HG03442 (cell line): ENCODE results near the gene FRMD4A.
A peak's percentile ranks its signal among the peaks of the same experiment; 100 is the strongest.
"Not testable (repeated sequence)": the region's sequence is repeated elsewhere in the genome, so short reads cannot be mapped to it uniquely, and the experiment has no call there.

ENCODE experiments used
- ATAC-seq: cut with Tn5 transposase; IDR thresholded peaks from one replicate; pipeline ENCODE4 v1.9.1; 2021; ENCODE audit warnings: mild to moderate bottlenecking, moderate library complexity; ENCODE audit not compliant: unreplicated experiment

FRMD4A gene

GRCh38 chr10:13715596-13715995 is 615.1 kb downstream of the FRMD4A start:
- not testable (repeated sequence) for ATAC-seq

DNA sequence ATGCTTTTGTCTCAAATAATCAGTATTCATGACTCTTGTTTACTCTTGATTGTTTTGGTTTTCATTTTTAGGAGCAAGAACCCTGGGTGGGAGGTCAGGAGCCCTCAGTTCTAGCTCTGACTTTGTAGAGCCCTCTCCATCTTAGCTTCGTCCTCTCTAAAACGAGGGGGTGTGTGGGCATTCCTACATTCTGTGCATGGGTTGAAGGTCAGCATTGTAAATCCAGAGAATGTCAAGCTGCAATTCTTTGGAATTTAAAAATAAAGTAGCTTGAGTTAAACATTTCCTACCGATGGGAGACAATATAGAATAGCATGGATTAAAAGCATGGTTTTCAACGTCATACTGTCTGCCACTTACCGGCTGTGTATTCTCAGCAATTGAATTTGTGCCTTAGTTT is 615.6 kb downstream of the FRMD4A start:
- no peak for ATAC-seq

DNA sequence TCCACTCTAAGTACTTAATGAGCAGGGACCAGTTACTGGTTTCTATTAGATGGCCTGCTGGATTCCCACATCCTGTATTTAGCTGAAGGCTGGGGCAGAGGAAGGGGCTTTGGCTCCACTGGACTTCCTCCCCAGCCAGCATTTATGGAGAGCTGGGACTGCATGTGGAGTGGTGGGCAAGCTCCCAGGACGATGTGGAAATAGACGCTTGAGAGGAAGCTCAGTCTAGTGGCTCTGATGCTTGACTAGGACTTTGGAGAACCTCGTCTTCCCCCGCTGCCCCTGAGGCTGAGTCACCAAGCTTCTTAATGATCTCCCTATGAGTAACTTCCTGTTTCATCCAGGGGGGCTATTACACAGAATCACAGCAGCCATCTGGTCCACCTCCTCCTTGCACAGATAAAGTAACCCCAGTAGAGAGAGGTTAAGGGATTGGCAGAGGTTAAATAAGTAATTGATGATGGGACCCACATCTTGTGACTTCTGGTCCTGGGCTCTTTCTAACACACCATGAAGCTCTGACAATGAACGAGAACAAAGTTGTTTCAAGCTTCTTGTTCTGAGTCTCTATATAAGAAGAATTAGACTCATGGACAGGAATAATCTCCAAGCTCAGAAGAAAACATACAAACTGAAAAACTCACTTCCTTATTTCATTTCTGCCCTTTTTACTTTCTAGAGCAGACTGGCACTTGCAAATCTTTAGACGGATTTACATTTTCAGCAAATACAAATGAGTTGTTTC is 617.7 kb downstream of the FRMD4A start:
- ATAC-seq, result peak; percentile 86

DNA sequence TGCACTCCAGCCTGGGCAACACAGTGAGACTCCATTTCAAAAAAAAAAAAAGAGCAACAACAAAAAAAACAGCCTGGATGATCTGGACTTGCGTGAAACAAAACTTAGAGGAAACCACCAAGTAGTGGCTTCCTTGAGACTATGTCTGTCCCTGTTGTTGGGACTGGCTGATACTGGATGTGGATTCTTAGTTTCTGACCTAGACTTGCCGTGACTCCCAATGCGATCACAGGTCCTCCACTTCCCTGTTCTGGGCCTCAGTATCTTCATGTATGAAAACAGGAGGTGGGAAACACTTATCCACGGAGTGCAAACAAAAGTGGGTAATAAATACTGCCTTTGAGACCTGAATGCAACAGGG is 618.3 kb downstream of the FRMD4A start:
- no peak for ATAC-seq

GRCh38 chr10:13711291-13711690 is 619.4 kb downstream of the FRMD4A start:
- ATAC-seq, result no peak

DNA sequence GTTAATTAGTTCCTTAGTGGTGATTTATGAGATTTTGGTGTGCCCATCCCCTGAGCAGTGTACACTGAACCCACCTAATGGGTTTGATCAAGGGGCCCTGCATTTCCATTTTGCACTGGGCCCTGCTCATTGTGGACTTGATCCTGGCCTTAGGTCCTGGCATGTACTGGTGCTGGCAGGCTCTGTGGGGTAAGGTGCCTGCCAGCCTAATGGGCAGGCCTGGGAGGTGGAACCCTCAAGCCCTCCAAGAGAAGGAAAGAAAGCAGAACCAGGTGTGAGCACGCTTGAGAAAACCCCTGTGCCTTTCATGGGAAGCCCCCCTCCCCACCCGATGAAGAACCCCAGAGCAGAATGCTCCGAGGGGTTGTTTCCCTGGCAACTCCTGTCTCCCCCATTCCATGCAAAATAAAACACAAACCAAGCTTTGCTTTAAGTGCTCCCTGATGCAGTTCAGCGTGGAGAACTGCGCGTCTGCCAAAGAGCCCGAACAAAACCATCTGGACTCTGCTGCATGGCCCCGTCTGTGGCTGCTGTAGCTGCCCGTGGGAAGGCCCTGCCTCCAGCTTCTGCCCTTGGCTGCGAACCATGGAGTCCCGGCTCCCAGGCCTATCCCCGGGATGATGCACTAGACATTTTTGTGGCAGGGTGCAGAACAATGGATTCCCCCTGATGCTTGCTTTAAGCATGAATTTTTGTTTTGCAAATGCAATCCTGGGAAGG is 620.6 kb downstream of the FRMD4A start:
- ATAC-seq, result no peak

DNA sequence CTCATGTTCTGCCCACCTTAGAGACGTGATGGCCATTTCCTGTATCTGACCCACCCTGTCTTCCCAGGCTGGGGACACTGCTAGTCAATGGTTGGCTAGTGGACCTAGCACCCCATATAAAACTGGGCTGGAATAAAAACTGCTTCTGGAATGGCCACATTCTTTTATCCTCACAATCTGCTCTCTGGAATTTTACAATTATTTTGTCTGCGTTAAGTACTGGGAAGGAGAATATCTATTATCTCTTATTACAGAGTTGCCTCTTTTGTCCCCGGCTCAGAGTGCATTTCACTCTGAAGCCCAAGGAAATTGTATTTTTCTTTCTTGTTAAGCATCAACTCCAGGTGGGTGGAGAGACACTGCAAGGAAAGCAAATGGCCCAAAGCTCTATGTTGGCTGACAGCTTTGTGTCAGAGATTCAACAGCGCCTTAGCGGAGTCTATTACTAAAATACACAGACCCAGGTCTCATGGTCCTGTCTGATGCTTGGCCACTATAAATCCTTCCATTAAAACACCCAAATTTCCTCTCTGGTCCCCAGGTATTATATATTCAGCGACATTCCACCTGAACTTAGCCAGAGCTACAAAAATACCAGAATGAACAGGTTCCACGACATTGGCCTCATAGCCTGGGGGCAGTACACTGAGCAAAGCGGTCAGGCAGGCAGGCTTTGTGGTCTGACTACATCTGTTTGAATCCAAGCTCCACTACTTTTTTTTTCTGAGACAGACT is 622.3 kb downstream of the FRMD4A start:
- no peak for ATAC-seq

DNA sequence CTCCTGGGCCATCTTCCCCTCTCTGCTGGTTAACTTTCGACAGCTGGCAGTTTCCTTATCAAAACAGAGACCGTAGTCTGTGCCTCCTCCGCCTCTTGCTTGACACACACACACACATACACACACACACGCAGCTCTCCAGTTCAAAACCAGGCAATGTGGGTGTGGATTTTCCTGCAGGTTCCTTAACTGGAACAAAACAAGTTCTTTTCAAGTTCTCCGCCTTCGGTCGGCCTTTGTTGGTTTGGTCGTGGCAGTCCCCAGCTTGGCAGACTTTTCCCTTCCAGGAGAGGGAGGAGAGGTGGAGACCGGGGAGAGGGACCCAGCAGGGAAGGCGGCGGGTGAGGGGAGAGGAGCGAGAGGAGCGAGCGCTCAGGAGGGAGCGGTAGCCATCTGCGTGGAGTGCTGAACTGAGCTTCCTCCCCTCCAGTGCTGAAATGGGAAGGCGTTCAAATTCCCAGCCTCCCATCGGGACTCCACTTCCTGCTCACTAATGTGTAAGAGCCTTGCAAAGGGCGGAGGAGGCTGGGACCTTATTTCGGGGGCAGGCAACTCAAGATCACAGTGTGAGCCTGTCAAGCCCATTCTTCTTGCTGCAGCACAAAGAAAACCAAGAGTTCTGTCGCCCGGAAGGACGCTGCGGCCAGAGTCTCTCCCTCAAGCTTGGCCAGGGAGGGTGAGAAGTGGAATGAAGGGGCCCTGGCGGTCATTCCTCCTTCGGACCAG is 623.4 kb downstream of the FRMD4A start:
- peak; percentile 35 for ATAC-seq

DNA sequence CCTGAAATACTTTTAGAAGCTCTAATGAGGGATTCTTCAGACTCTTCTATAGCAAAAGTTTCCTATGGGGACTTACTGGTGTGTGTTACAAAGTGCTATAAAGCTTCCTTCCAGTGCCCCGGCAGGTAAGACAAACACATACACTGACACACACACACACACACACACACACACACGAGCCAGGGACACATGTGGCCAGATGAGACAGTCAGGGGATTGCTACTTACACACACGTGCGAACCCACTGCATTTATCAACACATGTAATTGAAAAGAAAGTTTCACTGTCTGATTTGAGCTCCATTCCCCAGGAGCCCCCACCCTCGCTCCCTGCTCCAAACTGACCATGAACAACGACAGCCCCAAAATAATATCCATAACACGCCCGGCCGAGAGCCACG is 624.1 kb downstream of the FRMD4A start:
- no peak for ATAC-seq

DNA sequence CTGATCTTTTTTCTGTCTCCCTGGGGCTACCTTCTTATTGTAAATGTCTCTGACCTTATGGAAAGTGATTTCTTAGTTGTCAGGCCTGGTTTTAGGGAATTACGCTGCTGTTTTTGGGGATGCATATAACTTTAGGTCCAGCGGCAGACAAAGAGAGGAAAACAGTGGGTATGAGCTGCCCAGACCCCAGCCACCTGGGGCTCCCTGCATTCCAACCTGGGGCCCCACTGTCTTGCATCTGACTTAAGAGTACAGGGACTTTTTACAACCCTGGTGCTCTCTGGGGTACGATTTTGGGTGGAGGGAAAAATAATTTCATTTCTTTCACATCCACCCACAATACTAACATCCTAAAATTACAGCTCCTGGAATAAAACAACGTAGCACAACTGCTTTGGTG is 624.5 kb downstream of the FRMD4A start:
- ATAC-seq, result no peak

DNA sequence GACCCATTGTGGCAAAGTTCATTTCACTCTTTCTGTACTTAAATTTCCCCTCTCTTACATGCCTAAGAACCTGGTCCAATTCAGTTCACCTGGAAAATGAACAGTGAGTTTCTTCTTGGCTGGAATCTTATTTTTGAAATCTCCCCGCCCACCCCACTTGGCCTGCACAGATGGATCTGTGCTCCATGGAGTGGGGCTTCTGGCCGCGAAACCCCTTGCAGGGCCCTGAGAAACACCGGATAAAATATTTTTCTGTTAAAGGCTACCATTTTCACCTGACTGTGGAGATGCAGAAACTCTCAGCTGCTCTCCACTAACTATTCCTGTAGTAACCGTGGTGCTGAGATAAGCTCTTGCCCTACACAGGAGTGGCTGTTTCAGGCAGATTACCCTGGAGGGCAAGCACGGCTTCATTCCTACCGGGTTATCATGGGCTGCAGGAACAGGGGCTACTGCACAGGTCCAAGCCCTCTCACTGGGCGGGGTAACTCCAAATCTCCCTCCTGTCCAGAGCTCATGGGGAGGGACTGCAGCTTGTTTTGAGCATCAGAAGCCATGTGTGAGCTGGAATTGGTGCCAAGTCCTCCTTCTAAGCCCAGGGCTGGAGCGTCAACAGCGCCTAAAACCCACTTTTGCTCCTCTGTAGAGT is 625.1 kb downstream of the FRMD4A start:
- ATAC-seq, result no peak

GRCh38 chr10:13704964-13705363 is 625.8 kb downstream of the FRMD4A start:
- ATAC-seq, result no peak

GRCh38 chr10:13703997-13704536 is 626.7 kb downstream of the FRMD4A start:
- no peak for ATAC-seq

DNA sequence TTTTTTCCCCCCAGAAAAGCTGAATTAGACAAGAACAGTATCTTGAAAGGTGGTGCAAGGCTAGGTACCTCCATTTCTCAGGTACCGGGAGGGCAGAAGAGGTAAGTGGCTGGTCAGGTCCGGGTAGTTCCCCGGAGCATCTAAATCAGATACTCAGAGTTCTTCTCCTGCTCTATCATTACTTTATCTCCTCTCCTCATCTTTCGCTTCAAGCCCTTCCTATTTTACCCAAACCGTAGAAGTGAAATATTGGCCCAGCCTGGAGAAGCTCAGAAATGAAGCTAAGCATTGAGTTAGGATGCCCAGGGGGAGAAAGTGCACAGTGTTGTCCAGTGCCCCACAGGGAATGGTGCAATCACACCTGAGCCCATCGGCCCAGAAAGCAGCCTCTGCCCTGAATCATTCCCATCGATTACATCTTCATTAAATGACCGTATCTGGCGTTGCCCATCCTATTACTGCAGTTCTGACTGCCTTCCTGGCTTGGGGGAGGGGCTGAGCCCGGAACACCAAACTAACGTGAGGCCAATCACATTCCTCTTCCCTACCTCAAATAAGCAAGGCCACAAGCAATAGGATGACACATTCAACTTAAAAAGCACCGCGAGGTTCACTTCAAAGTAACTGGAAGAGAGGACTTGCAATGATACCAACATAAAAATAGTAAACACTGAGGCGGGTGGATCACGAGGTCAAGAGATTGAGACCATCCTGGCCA is 627.5 kb downstream of the FRMD4A start:
- ATAC-seq, result no peak

DNA sequence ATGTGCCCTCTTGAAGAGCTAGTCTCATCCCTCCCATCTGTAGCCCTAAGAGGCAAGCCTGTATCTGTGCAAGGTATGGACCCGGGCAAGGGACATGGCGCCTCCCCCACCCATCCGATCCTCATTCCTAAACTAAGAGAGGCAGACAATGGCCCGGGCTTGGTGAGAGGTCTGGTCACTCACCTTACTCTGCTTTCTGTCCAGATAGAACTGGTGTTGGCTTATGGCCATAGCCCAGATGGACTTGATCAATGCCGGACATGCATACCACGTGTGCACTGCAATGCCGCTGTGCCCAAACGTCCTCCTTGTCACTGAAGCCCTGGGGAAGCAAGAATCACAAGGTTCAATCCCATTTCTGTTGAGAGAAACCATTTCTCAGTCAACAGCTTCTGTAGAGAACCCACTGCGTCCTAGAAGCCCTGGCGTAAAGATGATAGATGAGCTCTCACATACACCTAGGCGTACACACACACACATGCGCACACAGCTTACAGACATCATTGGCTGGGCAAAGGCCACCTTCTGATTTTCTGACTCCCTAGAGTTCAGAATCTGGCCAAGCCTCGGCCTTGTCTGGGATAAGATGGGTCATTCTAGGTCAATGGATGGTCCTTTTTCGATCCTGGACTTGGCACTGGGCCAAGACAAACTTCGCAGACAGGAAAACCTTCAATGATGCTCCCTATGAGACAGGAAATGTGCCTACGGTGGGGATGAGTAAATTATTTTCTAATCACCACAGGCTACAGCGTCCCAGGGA is 629.4 kb downstream of the FRMD4A start:
- ATAC-seq, result no peak

DNA sequence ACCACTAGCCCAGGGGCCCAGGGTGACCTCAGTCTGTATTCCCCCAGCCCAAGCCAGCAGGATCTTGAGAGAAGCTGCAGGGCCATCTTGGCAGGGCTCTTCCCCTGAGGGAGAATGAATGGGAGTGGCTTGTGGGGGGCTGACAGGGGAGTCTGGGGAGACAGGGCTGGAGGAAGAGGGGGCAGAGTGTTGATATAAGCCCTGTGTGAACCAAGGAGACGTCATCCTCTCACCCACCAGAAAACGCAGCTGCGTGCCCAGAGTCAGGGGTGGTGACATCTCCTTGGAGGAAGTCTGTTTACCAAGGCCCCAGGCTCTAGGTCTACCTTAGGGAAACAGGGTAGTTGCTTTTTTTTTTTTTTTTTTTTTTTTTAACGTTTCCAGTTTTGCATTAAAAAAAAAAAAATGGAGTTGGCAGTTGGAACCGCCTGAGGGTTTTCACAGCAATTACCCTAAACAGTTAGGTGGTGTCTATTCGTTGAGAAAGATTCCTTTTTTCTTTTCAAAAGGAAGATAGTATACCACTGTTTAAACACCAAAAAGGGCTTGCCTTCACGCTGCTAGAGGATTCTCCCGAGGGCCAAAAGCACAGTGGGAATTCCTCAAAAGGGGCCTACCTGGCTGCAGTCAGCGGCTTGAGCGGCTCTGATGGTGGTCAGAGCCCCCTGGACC is 630.1 kb downstream of the FRMD4A start:
- ATAC-seq, result no peak

DNA sequence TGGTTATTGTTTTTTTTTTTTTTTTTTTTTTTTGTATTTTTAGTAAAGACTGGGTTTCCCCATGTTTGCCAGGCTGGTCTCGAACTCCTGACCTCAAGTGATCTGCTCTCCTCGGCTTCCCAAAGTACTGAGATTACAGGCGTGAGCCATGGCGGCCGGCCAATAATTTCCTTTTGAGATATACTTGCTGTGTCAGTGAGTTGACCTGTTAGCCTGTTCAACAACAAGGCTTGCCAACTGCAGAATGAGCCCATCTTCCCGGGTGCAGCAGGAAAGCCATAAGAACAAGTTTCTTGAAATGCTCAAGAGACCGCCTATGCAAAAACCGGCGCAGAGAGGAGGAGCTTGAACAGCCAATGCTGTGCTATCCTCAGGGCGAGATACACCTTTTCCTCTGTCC is 631.5 kb downstream of the FRMD4A start:
- no peak for ATAC-seq

DNA sequence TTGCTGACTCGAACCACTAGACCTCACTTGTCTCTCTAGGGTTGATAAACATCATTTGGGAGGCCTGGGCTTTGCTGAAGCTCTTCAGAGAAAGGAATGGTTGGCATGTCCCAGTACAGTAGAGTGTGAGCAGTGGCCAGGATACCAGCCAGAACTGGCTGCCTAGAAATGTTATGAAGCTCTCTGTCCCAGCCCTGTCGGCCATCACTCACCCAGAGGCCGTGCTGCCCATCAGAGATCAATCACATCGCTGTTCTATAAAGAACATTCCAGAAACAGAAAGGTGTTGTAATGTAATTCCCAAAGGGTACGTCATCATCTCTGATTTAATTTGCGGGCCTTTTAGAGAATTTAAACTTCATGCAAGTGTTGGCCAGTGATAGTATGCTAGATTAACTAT is 632.5 kb downstream of the FRMD4A start:
- ATAC-seq, result no peak

GRCh38 chr10:13696071-13696470 is 634.7 kb downstream of the FRMD4A start:
- ATAC-seq, result no peak
